GM12892 (cell line): ENCODE measurements around the gene NEK6.

Experiments used
- POLR2A ChIP-seq: IDR thresholded peaks from 2 replicates; pipeline ENCODE4 v1.6.1; 2011; ENCODE audit warnings: low read depth, low read length, control low read depth
- POLR2AphosphoS5 ChIP-seq: IDR thresholded peaks from 2 replicates; pipeline ENCODE4 v1.6.1; 2011; ENCODE audit warnings: low read depth, low read length, control low read depth

DNA sequence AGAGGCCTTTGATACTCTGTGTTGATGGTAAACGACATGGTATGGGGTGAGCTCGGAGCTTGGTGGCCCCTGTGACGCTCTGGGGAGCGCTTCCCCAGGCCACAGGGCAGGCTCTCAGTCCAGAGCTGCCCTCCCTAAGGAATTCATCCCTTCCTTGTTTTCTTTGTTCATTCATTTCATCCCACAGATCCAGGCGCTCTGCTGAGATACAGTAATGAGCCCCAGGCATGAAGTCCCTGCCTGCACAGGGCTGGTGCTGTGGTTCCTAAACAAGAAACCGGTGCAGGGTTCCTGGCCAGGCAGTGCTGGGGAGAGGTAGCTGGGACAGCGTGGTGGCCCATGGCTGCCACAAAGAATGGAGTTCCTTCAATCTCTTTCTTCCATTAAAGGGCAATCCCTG, 14.4 kb downstream of the NEK6 start:
- no peak for TF ChIP-seq POLR2AphosphoS5
- TF ChIP-seq POLR2A = no peak
